ENCODE measurements around the gene GRM5.

The GRM5 gene

DNA sequence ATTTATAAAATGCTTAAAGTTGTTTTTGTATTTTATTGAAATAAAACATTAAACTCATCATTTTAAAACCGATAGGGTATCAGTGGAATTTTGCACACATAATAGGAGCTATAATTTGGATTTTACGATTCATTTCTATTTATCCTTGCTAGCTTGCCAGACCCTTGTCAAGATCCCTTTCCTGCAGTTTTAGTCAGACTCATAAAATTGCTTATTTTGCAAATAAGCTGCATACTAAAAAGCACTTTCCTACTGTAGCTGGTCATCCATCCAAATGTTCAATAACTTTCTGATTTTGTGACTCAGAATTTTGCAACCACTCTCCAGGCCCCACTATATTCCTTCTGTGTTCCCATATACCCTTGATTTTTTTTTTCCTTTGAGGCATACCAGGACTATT lies 489.0 kb downstream of the GRM5 start:
- 100% methylated on average over 2 of the region's 2 CpGs for whole genome bisulfite sequencing (ENCODE audit: insufficient coverage)
- POLR2A ChIA-PET: no interaction called here

GRCh38 chr11:88575916-88576315 lies 489.9 kb downstream of the GRM5 start:
- peak in 1 of 3 donors; percentile 4 for DNase-seq
- Histone ChIP-seq H3K4me3 (ENCODE audit: control insufficient read depth in 1 of 7, extremely low read depth in 1 of 7, insufficient read depth in 4 of 7, low read depth in 2 of 7, low read length in 6 of 7) (no peak overlapping the region), H3K36me3 (ENCODE audit: control insufficient read depth in 4 of 4, insufficient read depth in 4 of 4, low read length in 3 of 4) (no peaks in the 10 kb centered on the region), H3K27me3 (replicated peaks in 2 of 5; ENCODE audit: control insufficient read depth in 4 of 5, insufficient read depth in 5 of 5, low read length in 4 of 5) (peaks cover 0 to 3% (median 0%) of the 10 kb centered on the region in 5 experiments), H3K9me3 (ENCODE audit: control extremely low read depth in 1 of 5, control insufficient read depth in 4 of 5, insufficient read depth in 2 of 5, low read depth in 1 of 5, low read length in 4 of 5) (no peaks in the 10 kb centered on the region), H3K27ac (ENCODE audit: insufficient read depth in 1 of 2, low read depth in 1 of 2, low read length in 2 of 2, poor library complexity in 1 of 2, severe bottlenecking in 2 of 2) (no peak overlapping the region), H3K4me1 (ENCODE audit: control extremely low read depth in 1 of 4, control insufficient read depth in 4 of 4, insufficient read depth in 4 of 4, low read length in 3 of 4) (no peaks in the 10 kb centered on the region)
- ChIA-PET CTCF (interaction anchor here (1.3 kb wide), 1 partner anchor 565 kb away, joined by 3 read pairs; no protein-coding TSS in a partner anchor), POLR2A (no interaction called here)
- 76% methylated on average over 2 of the region's 2 CpGs for WGBS (ENCODE audit: insufficient coverage)

More for the DNA sequence above, 489.0 kb downstream of the GRM5 start:
- Histone ChIP-seq H3K9me3 (ENCODE audit: control extremely low read depth in 1 of 5, control insufficient read depth in 4 of 5, insufficient read depth in 2 of 5, low read depth in 1 of 5, low read length in 4 of 5) (no peaks in the 10 kb centered on the region), H3K27me3 (replicated peaks in 2 of 5; ENCODE audit: control insufficient read depth in 4 of 5, insufficient read depth in 5 of 5, low read length in 4 of 5) (peaks cover 0 to 3% (median 0%) of the 10 kb centered on the region in 5 experiments), H3K36me3 (ENCODE audit: control insufficient read depth in 4 of 4, insufficient read depth in 4 of 4, low read length in 3 of 4) (no peaks in the 10 kb centered on the region), H3K27ac (ENCODE audit: insufficient read depth in 1 of 2, low read depth in 1 of 2, low read length in 2 of 2, poor library complexity in 1 of 2, severe bottlenecking in 2 of 2) (no peak overlapping the region), H3K4me1 (ENCODE audit: control extremely low read depth in 1 of 4, control insufficient read depth in 4 of 4, insufficient read depth in 4 of 4, low read length in 3 of 4) (no peaks in the 10 kb centered on the region), H3K4me3 (ENCODE audit: control insufficient read depth in 1 of 7, extremely low read depth in 1 of 7, insufficient read depth in 4 of 7, low read depth in 2 of 7, low read length in 6 of 7) (no peak overlapping the region)
- no peak for DNase-seq
- CTCF ChIA-PET: no interaction called here

DNA sequence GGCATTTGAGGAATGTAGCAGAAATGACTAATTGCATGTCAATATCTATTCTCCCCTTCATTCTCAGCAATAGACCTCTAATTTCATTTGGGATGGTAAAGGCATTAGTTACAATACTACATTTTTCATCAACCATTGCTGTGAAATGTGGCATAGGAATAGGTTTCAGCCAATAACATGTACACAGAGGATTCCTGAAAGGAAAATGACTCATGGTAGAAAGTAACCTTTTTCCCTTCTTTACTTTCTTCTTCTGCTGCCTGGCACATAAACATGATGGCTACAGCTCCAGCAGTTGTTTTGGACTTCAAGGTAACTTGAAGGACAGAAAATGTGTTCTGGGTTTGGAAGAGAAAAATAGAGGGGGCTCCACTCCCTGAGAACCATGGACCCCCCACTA lies 496.4 kb downstream of the GRM5 start:
- Histone ChIP-seq H3K27ac (ENCODE audit: insufficient read depth in 1 of 2, low read depth in 1 of 2, low read length in 2 of 2, poor library complexity in 1 of 2, severe bottlenecking in 2 of 2) (no peak overlapping the region), H3K27me3 (replicated peaks in 2 of 5; ENCODE audit: control insufficient read depth in 4 of 5, insufficient read depth in 5 of 5, low read length in 4 of 5) (no peaks in the 10 kb centered on the region), H3K4me3 (ENCODE audit: control insufficient read depth in 1 of 7, extremely low read depth in 1 of 7, insufficient read depth in 4 of 7, low read depth in 2 of 7, low read length in 6 of 7) (no peak overlapping the region), H3K9me3 (ENCODE audit: control extremely low read depth in 1 of 5, control insufficient read depth in 4 of 5, insufficient read depth in 2 of 5, low read depth in 1 of 5, low read length in 4 of 5) (no peaks in the 10 kb centered on the region), H3K4me1 (ENCODE audit: control extremely low read depth in 1 of 4, control insufficient read depth in 4 of 4, insufficient read depth in 4 of 4, low read length in 3 of 4) (peaks cover 0 to 9% (median 4%) of the 10 kb centered on the region in 4 experiments), H3K36me3 (ENCODE audit: control insufficient read depth in 4 of 4, insufficient read depth in 4 of 4, low read length in 3 of 4) (no peaks in the 10 kb centered on the region)
- ChIA-PET POLR2A (no interaction called here), CTCF (interaction anchor here (1.3 kb wide), 1 partner anchor 17 kb away, joined by 3 read pairs; no protein-coding TSS in a partner anchor)
- DNase-seq: no peak

- 100% methylated on average over 2 of the region's 2 CpGs for whole genome bisulfite sequencing (ENCODE audit: insufficient coverage)
- Histone ChIP-seq H3K36me3 (ENCODE audit: control insufficient read depth in 4 of 4, insufficient read depth in 4 of 4, low read length in 3 of 4) (no peaks in the 10 kb centered on the region), H3K4me3 (ENCODE audit: control insufficient read depth in 1 of 7, extremely low read depth in 1 of 7, insufficient read depth in 4 of 7, low read depth in 2 of 7, low read length in 6 of 7) (no peak overlapping the region), H3K4me1 (ENCODE audit: control extremely low read depth in 1 of 4, control insufficient read depth in 4 of 4, insufficient read depth in 4 of 4, low read length in 3 of 4) (no peaks in the 10 kb centered on the region), H3K27me3 (replicated peaks in 2 of 5; ENCODE audit: control insufficient read depth in 4 of 5, insufficient read depth in 5 of 5, low read length in 4 of 5) (peaks cover 0 to 5% (median 0%) of the 10 kb centered on the region in 5 experiments), H3K27ac (ENCODE audit: insufficient read depth in 1 of 2, low read depth in 1 of 2, low read length in 2 of 2, poor library complexity in 1 of 2, severe bottlenecking in 2 of 2) (no peak overlapping the region), H3K9me3 (ENCODE audit: control extremely low read depth in 1 of 5, control insufficient read depth in 4 of 5, insufficient read depth in 2 of 5, low read depth in 1 of 5, low read length in 4 of 5) (no peaks in the 10 kb centered on the region)
- CTCF ChIA-PET: interaction anchor here (1.2 kb wide), 1 partner anchor 12 kb away, joined by 5 read pairs; no protein-coding TSS in a partner anchor
- no peak for DNase-seq
- POLR2A ChIA-PET: no interaction called here
These were observed 510.0 kb downstream of the GRM5 start for GRCh38 chr11:88555829-88556202.

DNA sequence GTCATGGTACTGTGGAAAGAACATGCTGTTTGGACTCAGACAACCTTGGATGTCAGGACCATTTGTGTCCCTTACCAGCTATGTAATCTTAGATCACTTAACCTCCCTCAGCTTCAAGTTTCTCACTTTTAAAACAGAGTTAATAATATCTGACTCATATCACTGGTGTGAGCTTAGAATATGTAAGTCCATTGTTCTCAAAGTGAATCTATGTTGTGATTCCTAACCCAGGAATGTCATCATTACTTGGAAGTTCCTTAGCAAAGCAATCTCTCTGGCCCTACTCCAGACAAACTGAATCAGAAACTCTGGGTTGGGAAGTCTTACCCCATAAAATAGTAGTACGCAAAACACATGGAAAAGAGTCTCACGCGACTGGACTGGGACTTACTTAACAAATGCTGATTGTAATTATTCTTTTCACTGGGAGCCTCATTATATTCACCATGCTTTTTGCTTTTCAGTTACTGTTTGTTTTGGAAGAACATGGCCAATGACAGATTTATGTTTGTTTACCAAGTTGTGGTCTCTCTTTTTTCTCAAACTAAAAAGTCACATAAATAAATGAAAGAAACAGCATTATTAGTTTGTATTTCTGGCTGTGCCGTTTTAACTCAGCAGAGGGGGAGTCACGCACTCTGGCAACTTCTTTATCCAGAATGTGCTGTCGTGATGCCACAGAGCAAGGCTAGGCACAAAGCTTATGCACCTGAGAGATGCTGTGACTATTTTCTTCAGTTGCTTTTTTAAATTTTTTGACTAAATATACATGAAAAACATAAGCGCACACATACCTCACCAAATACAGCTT lies 510.6 kb downstream of the GRM5 start:
- Histone ChIP-seq H3K4me1 (ENCODE audit: control extremely low read depth in 1 of 4, control insufficient read depth in 4 of 4, insufficient read depth in 4 of 4, low read length in 3 of 4) (no peaks in the 10 kb centered on the region), H3K9me3 (ENCODE audit: control extremely low read depth in 1 of 5, control insufficient read depth in 4 of 5, insufficient read depth in 2 of 5, low read depth in 1 of 5, low read length in 4 of 5) (no peaks in the 10 kb centered on the region), H3K27ac (ENCODE audit: insufficient read depth in 1 of 2, low read depth in 1 of 2, low read length in 2 of 2, poor library complexity in 1 of 2, severe bottlenecking in 2 of 2) (no peak overlapping the region), H3K36me3 (ENCODE audit: control insufficient read depth in 4 of 4, insufficient read depth in 4 of 4, low read length in 3 of 4) (no peaks in the 10 kb centered on the region), H3K27me3 (replicated peaks in 2 of 5; ENCODE audit: control insufficient read depth in 4 of 5, insufficient read depth in 5 of 5, low read length in 4 of 5) (peaks cover 0 to 5% (median 0%) of the 10 kb centered on the region in 5 experiments), H3K4me3 (ENCODE audit: control insufficient read depth in 1 of 7, extremely low read depth in 1 of 7, insufficient read depth in 4 of 7, low read depth in 2 of 7, low read length in 6 of 7) (no peak overlapping the region)
- no peak for DNase-seq
- WGBS (ENCODE audit: insufficient coverage): 88% methylated on average over 6 of the region's 7 CpGs
- CTCF ChIA-PET: interaction anchor here (1.2 kb wide), 1 partner anchor 11 kb away, joined by 5 read pairs; no protein-coding TSS in a partner anchor
- POLR2A ChIA-PET: no interaction called here

- POLR2A ChIA-PET: no interaction called here
These were observed 512.6 kb downstream of the GRM5 start for GRCh38 chr11:88553204-88553603.

GRCh38 chr11:88552379-88553062 lies 513.3 kb downstream of the GRM5 start:
- CTCF ChIA-PET: interaction anchor here (0.8 to 4.3 kb wide), 19 partner anchors 9 to 1199 kb away, joined by 3 to 36 read pairs (median 4); no protein-coding TSS in a partner anchor
- Histone ChIP-seq H3K36me3 (ENCODE audit: control insufficient read depth in 4 of 4, insufficient read depth in 4 of 4, low read length in 3 of 4) (no peaks in the 10 kb centered on the region), H3K27ac (ENCODE audit: insufficient read depth in 1 of 2, low read depth in 1 of 2, low read length in 2 of 2, poor library complexity in 1 of 2, severe bottlenecking in 2 of 2) (no peak overlapping the region)

More at GRCh38 chr11:88553204-88553603, 512.6 kb downstream of the GRM5 start:
- Histone ChIP-seq H3K27ac (ENCODE audit: insufficient read depth in 1 of 2, low read depth in 1 of 2, low read length in 2 of 2, poor library complexity in 1 of 2, severe bottlenecking in 2 of 2) (no peak overlapping the region), H3K36me3 (ENCODE audit: control insufficient read depth in 4 of 4, insufficient read depth in 4 of 4, low read length in 3 of 4) (no peaks in the 10 kb centered on the region), H3K27me3 (replicated peaks in 2 of 5; ENCODE audit: control insufficient read depth in 4 of 5, insufficient read depth in 5 of 5, low read length in 4 of 5) (peaks cover 0 to 5% (median 0%) of the 10 kb centered on the region in 5 experiments), H3K4me3 (ENCODE audit: control insufficient read depth in 1 of 7, extremely low read depth in 1 of 7, insufficient read depth in 4 of 7, low read depth in 2 of 7, low read length in 6 of 7) (no peak overlapping the region), H3K9me3 (ENCODE audit: control extremely low read depth in 1 of 5, control insufficient read depth in 4 of 5, insufficient read depth in 2 of 5, low read depth in 1 of 5, low read length in 4 of 5) (no peaks in the 10 kb centered on the region), H3K4me1 (ENCODE audit: control extremely low read depth in 1 of 4, control insufficient read depth in 4 of 4, insufficient read depth in 4 of 4, low read length in 3 of 4) (no peaks in the 10 kb centered on the region)
- 85% methylated on average over 2 of the region's 2 CpGs for WGBS (ENCODE audit: insufficient coverage)
- DNase-seq: no peak
- CTCF ChIA-PET: interaction anchor here (1.1 to 4.3 kb wide), 8 partner anchors 10 to 1199 kb away, joined by 3 to 36 read pairs (median 4); no protein-coding TSS in a partner anchor

More at GRCh38 chr11:88552379-88553062, 513.3 kb downstream of the GRM5 start:
- POLR2A ChIA-PET: interaction anchor here (0.7 kb wide), 1 partner anchor 1874 kb away, joined by 4 read pairs; no protein-coding TSS in a partner anchor
- Histone ChIP-seq H3K4me1 (ENCODE audit: control extremely low read depth in 1 of 4, control insufficient read depth in 4 of 4, insufficient read depth in 4 of 4, low read length in 3 of 4) (no peaks in the 10 kb centered on the region), H3K9me3 (ENCODE audit: control extremely low read depth in 1 of 5, control insufficient read depth in 4 of 5, insufficient read depth in 2 of 5, low read depth in 1 of 5, low read length in 4 of 5) (no peaks in the 10 kb centered on the region), H3K4me3 (ENCODE audit: control insufficient read depth in 1 of 7, extremely low read depth in 1 of 7, insufficient read depth in 4 of 7, low read depth in 2 of 7, low read length in 6 of 7) (no peak overlapping the region), H3K27me3 (replicated peaks in 2 of 5; ENCODE audit: control insufficient read depth in 4 of 5, insufficient read depth in 5 of 5, low read length in 4 of 5) (peaks cover 0 to 5% (median 0%) of the 10 kb centered on the region in 5 experiments)
- peak; percentile 40 to 74 (median 72) for DNase-seq
- 11% methylated on average over 1 of the region's 3 CpGs for WGBS (ENCODE audit: insufficient coverage)

Data from common myeloid progenitor, CD34-positive (primary cell).